ENCODE data around the gene PANK1.
"Not testable (repeated sequence)": the region's sequence is repeated elsewhere in the genome, so short reads cannot be mapped to it uniquely, and the experiment has no call there.

Gene PANK1

DNA sequence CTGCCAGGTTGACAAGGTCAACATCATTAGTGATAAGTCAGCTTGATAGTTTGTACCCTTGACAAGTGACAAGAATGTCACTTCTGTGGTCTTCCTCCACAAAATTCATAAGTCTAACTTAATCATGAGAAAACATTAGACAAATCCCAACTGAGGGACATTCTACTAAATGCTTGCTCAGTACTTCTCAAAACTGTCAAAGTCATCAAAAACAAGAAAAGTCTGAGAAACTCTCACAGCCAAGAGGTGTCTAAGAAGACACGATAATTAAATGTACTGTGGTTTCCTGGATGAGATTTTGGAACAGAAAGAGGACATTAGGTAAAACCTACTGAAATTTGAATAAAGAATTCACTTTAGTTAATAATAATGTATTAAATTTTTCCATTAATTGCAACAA lies 79.9 kb downstream of the PANK1 start:
- DNase-seq, result no peak

DNA sequence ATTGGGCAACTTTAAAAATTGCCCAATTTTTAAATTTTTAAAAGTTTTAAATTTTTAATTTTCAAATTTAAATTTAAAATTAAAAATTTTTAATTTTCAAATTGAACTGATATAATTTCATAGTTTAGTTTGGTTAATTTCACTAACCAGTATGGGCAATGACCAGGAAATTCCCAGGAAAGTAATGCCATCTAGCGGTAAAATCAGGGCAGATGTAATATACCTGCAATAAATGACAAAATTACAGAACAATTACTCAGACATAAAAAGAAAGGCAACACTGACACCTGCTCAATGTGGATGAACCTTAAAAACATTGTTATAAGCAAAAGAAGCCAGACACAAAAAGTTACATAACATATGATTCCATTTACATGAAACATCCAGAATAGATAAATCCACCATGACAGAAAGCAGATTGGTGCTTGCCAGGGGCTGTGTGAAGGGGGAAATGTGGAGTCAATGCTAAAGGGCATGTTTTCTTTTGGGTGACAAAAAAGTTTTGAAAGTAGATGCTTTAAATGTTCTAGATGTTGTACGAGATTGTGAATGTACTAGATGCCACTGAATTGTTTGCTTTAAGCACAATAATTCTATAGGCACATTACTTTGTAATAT lies 81.1 kb downstream of the PANK1 start:
- peak; percentile 5 for DNase-seq

DNA sequence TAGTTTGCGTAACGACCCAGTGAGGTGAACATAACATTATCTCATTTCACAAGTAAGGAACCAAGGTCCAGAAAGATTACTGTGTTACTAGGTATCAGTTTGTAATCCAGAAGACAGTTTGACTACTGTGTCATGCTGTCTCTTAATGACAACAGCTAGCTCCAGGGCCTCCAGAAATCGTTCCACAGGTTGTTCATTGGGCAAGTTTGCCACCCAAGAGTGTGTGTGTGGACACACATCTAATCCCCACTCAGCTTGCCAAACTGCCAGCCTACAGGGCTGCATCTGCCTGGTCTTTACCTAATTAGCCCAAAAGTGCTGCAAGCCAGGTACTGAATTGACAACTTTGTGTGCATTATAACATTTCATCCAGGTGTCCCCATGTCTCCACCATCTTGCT lies 81.7 kb downstream of the PANK1 start:
- DNase-seq, result no peak

DNA sequence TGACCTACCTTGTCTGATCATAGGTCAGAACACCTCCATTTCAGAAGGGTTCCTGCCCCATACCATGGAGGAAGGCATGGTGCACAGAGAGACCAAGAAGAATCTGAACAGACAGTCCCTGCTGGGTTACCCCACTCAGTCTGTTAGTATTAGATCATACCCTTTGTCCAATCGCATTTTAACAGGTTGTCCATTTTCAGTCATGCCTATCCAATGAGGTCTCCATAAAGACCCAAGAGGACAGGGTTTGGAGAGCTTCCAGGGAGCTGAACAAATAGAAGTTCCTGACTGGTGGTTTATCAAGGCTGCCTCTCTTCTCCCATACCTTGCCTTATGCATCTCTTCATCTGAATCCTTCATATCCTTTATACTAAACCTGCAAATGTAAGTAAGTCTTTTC lies 88.4 kb downstream of the PANK1 start:
- DNase-seq, result no peak

DNA sequence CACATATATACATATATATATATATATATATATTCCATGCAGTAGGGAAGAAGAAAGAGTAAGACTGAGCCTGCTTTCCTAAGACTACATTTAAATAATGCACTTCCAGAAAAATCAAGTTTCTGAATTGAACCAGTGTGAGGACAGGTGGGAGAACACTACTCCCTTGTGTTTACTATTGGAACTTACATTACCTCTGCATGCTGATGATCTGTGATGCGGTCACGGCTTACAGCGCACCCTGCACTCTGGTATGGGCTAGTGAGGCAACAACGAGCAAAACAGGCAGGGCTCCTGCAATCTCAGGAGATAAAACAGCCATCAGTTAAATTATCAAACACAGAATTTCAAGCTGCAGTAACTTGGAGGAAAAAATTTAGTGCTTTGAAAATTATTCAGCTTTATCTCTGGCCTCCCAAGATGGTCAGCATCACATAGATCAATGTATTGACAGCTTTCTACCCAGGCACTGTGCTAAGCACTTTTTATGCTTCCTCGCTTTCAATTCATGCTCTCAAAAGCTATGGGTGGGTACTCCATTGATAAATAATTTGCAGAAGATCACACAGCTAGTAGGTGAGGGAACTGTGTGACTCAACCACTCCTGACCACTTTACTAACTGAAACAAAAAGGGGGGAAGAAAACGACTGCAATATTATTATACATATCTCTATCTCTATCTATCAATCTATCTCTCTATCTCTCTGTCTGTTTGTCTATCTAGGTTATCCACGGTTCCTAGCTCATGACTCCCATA lies 89.2 kb downstream of the PANK1 start:
- no peak for DNase-seq

DNA sequence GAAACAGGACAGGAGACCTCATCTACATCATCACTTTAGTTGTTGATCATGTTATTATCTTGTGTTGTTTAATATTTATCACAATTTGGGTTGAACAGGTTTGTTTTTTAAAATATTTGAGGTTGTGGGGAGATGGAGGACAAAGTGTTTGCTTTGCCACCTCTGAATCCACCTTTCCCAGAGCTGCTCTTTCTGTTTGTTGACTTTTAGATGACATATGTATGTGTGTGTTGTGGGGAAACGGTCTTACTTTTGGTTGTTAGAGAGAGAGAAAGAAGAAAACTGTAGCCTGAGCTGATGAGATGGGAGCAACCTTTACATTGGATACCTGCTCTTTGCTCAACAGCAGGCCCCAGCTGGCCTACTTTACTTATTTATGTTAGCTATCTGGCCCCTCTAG lies 90.6 kb downstream of the PANK1 start:
- no peak for DNase-seq

DNA sequence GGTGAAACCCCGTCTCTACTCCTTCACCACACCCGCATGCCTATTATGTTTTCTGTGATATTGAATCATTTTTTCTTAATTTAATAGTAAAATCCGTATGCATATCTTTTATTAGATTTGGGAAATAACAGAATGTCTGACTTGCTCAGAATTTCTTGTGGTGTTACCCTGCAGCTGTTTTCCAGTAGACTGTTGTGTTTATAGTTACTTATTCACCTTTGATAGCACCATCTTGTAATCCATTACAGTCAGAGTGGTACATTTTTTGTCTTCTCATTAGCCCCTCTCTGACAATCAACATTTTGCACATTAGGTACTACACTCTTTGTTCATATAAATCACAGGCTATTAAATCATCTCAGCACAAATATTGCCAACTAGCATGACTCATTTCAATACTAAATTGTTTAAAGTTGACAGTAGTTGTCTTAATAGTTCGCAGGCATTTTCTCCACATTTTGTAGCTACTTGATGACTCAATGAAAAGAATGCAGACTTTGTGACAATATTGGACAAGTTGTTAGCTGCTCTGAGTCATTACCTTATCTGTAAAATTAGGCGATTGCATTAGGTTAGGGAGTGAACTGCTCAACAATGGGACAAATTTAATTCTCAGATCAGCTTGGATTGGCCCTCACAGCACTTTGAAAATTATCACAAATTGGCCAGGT lies 91.8 kb downstream of the PANK1 start:
- DNase-seq, result no peak

DNA sequence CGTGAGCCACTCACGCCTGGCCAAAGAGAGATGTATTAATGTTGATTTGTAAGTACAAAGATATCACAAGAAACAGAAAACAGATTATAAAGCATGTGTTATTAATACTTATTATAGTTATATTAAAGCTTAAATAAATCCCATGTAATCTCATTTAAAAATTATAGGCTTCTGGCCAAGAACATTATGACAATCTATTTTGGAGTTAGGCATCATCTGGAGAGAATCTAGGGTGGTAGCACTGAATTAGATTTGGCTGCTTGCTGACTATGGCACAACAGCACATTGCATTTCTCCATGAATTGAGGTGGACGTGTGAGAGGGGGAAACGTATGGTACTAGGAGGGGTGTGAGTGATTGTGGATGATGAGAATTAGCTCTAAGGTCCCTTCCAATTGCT lies 92.8 kb downstream of the PANK1 start:
- DNase-seq, result no peak

DNA sequence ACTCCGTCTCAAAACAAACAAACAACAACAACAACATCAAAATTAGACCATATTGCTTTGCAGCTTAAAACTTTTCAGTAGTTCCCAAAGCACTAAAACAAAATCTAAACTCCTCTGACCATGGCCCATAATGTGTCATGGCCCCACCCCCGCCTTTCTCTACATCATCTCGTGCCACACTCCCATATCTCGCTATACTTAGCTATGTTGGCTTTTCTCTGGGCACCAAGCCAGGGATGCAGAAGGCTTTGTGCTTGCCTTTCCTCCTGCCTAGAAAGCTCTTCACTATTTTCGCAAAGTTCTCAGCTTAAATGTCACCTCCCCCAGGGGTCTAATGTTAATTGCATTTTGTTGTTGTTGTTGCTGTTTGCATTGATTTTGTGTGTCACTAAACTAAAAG lies 94.5 kb downstream of the PANK1 start:
- DNase-seq, result no peak

DNA sequence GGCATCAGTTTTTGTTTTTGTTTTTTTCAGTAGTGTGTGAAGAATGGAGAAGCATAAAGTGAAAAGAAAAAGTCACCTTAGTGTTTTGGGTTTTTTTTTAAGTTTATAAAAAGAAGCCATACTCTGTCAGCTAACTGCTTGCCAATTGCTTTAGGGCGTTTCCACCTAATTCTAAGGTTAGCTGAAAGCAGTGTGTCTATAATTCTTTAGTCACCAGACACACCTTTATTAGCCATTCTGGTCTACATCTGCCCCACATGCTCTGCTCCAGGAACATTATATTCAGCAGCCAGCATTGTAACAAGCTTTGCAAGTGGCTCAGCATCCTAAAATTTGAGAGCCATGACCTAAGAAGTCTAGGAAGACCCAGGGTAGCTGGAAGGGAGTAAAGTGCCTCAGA lies 95.5 kb downstream of the PANK1 start:
- no peak for DNase-seq

DNA sequence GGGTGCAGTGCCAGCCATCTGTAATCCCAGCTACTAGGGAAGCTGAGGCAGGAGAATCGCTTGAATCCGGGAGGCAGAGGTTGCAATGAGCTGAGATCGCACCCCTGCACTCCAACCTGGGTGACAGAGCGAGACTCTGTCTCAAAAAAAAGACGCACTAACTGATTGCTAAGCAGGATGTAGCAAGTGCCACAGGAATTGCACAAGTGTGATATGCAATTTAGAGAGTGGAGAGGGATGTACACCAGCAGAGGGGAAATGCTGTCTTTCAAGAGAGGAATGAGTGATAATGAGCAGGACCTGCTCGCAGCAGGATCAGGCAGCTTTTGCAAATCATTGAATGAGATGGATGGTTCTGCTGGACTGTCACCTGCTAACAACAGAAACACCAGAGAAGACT lies 96.4 kb downstream of the PANK1 start:
- DNase-seq, result no peak

DNA sequence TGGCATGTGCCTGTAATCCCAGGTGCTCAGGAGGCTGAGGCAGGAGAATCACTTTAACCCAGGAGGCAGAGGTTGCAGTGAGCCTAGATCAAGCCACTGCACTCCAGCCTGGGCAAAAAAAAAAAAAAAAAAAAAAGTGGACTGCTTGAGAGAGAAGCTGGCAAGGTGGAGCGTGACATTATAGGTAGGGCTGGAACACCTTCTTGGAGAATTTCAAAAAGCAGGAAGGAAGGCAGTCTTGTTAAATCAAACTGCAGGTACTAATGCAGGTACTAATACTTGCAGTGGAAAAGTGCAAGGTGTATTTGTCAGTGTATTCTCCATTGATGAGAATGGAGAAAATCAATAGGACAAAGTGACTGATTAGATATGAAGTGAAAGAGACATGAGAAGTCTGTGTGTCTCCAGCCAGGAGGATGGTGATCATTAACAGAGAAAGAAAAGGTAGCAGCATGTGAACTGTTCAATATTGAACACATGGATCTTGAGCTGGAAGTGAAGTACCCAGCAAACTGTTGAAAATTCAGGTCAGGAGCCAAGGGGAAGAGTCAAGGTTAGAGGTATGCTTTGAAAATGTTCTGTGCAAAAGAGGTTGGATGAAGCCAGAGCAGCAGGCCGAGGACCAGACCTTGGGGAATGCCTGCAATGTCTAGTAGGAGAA lies 97.1 kb downstream of the PANK1 start:
- DNase-seq, result no peak

DNA sequence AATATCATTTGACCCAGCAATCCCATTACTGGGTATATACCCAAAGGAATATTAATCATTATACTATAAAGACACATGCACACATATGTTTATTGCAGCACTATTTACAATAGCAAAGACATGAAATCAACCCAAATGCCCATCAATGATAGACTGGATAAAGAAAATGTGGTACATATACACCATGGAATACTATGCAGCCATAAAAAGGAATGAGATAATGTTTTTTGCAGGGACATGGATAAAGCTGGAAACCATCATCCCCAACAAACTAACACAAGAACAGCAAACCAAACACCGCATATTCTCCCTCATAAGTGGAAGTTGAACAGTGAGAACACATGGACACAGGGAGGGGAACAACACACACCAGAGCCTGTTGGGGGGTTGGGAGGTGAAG lies 98.4 kb downstream of the PANK1 start:
- DNase-seq, result not testable (repeated sequence)

DNA sequence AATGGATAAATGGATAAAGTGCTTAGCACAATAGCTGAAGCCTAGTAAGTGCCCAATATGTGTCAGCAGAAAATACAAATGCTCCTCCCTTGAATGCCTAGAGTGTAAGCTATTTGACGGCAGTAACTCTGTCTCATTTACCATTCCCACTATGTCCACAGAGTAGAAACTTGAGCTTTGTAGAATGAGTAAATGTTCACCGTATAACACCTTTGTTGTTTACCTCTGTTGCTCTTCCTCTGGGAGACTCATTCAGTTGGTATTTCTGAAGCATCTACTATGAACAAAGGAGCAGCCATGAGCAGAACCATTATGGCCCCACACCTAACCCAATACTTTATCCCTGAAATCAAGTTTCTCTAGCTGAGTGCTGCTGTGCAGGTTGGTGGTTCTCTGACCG lies 101.2 kb downstream of the PANK1 start:
- DNase-seq, result no peak

DNA sequence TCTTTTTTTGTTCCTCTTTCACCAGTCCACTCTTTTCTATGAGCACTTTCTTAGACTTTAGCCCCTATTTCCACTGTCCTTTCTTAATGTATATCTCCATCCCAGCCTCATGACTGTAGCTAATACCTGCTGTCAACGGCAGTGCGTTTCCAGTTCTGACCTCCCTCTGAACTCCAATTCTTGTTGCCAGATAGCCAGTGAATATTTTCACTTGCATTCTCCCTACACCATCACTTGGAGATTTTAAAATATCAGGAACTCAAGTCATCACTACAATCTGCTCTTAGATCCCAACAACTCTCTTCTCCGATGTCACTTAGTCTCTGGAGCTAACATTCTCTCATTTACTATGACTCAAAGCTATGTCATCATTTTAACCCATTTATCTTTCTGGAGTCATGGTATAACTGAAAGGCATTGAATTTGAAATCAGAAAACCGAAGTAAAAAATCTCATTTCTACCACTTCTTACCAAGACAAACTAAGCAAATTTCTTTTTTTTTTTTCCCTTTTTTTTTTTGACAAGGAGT lies 104.6 kb downstream of the PANK1 start:
- DNase-seq, result no peak

DNA sequence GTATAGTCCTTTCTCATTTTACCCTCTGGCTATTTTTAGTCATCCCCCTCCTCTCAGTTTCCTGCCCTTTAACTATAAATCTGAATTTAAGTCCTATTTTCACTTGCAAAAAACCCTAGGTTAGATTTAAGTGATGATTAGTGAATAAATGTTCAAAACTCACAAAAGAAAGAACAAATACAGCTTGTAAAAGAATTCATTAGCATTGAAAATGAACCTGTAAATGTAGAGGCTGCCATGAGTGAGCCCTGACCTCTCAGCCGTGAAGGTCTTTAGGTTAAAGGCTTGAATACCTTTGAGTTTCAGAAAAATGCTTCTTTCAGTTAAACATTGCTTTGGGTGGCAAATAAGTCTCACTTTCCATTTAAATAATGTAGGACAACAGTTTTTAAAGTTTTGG lies 107.7 kb downstream of the PANK1 start:
- DNase-seq, result no peak

DNA sequence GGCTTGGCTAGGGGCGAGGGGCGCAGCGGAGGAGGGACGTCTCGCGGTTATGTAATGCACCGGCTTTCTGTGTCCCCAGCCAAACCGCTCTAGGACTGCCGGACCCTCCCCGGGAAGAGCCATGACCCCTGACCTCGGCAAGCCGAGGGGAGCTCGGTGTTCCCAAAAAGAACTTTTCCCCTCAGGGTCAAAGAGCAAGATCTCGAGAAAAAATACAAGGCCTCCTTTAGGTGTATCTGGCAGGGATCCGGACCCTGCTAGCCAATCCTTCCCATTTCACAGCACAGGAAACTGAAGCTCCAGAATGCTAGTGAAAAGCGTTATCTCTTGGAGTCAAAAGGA lies 109.1 kb downstream of the PANK1 start:
- DNase-seq, result no peak

DNA sequence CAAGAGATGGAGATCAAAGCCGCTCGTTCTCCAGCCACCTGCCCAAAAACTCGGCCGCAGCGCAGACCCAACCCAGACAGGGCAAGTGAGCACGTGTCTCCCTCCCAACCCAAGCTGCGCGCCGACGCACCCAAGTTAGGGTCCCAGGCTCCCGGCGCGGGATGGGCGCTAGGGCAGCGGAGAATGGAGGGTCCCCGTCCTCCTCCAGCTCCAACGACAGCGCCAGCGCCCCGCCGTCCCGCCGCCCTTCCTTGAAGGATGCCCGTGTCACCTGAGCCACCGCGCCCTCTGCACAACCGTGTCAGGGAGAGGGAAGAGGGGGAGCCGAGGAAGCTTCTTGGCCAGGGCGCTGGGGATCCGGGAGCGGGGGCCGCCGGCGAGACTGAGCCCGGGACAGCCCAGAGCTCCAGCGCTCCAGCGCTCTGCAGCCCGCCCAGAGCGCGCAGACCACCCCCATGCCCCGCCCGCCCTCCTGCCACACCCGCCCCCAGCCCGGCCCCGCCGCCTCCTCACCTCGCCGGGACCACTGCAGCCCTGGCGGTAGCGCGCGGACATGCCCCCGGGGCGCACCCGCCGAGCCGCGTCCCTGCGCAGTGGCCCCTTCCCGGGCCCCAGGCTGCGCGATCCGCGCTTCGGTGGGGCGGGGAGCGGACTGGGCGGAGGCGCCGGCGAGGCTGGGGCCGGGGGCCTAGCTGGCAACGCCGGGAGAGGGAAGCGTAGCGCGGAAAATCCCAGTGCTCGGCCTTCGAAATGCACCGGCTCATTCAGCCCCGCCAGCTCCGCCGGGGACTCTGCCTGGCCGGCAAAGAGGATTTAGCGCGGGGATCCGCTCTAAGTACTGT lies 109.7 kb downstream of the PANK1 start, which contains the start of gene SLC16A12:
TSS of gene SLC16A12 (minus strand) at position 424 of the 842 bp plus-strand sequence. CDS start 73,016 bp downstream, outside the sequence.
- no peak for DNase-seq

DNA sequence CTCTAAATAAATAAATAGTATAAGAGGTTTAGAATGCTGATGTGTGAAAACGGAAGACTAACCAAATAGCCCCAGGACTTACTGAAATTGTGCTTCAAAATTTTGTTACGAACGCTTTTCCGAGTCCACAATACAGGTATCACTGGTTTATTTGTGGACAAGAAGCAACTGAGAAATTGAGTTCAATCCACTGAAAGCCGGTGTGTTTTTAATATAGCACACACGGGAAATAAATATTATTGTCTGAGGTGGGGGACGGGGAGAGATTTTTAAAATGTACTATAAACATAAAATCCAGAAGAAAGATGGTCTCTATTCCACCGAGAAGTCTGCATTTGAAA lies 110.2 kb downstream of the PANK1 start:
- no peak for DNase-seq
